Measurements from ENCODE around the gene CDH1.
"Not testable (repeated sequence)": the region's sequence is repeated elsewhere in the genome, so short reads cannot be mapped to it uniquely, and the experiment has no call there.

Gene CDH1

GRCh38 chr16:68782198-68783174, 45.4 kb downstream of the CDH1 start:
- no peak for TF ChIP-seq CTCF (conservative IDR thresholded peaks at IDR 0.05; ENCODE audit: low read depth)
- POLR2A ChIA-PET (ENCODE audit: low non-redundant PET), result no interaction called here

GRCh38 chr16:68784226-68784625, 47.1 kb downstream of the CDH1 start:
- H3K27ac ChIP-seq, result no peak overlapping the region
- DNase-seq (ENCODE audit: low spot score), result no peak
- no peak for TF ChIP-seq CTCF (conservative IDR thresholded peaks at IDR 0.05; ENCODE audit: low read depth)
- ChIA-PET POLR2A (ENCODE audit: low non-redundant PET) (no interaction called here), CTCF (no interaction called here)

More at GRCh38 chr16:68782198-68783174, 45.4 kb downstream of the CDH1 start:
- no peak for DNase-seq (ENCODE audit: low spot score)
- H3K27ac ChIP-seq, result no peak overlapping the region
- CTCF ChIA-PET, result interaction anchor here (0.6 kb wide), 2 partner anchors 11 to 1268 kb away, joined by 3 read pairs; no protein-coding TSS in a partner anchor

- no peak overlapping the region for H3K27ac ChIP-seq
- ChIA-PET POLR2A (ENCODE audit: low non-redundant PET) (no interaction called here), CTCF (interaction anchor here (0.5 kb wide), 1 partner anchor 348 kb away, joined by 3 read pairs; no protein-coding TSS in a partner anchor)
- TF ChIP-seq CTCF (conservative IDR thresholded peaks at IDR 0.05; ENCODE audit: low read depth), result no peak
- DNase-seq (ENCODE audit: low spot score), result no peak
These were observed 47.6 kb downstream of the CDH1 start for GRCh38 chr16:68784721-68785120.

GRCh38 chr16:68785715-68786114, 48.6 kb downstream of the CDH1 start:
- peak overlapping the region; percentile 76 for H3K27ac ChIP-seq
- no peak for DNase-seq (ENCODE audit: low spot score)
- no peak for TF ChIP-seq CTCF (conservative IDR thresholded peaks at IDR 0.05; ENCODE audit: low read depth)
- CTCF ChIA-PET, result interaction anchor here (0.5 to 0.7 kb wide), 2 partner anchors 13 to 163 kb away, joined by 4 to 5 read pairs; no protein-coding TSS in a partner anchor
- POLR2A ChIA-PET (ENCODE audit: low non-redundant PET), result no interaction called here

GRCh38 chr16:68786685-68787418, 49.8 kb downstream of the CDH1 start:
- ChIA-PET CTCF (interaction anchor here (0.6 to 1.1 kb wide), 4 partner anchors 11 to 266 kb away, joined by 3 to 5 read pairs (median 4); no protein-coding TSS in a partner anchor), POLR2A (ENCODE audit: low non-redundant PET) (interaction anchor here (0.6 to 0.7 kb wide), 2 partner anchors 12 kb away, joined by 3 to 7 read pairs; no protein-coding TSS in a partner anchor)
- peak overlapping the region; percentile 76 for H3K27ac ChIP-seq
- no peak for TF ChIP-seq CTCF (conservative IDR thresholded peaks at IDR 0.05; ENCODE audit: low read depth)
- DNase-seq (ENCODE audit: low spot score), result peak; percentile 80

- ChIA-PET POLR2A (ENCODE audit: low non-redundant PET) (interaction anchor here (0.6 kb wide), 1 partner anchor 11 kb away, joined by 3 read pairs; no protein-coding TSS in a partner anchor), CTCF (interaction anchor here (0.7 kb wide), 1 partner anchor 12 kb away, joined by 3 read pairs; no protein-coding TSS in a partner anchor)
- peak overlapping the region; percentile 76 for H3K27ac ChIP-seq
- DNase-seq (ENCODE audit: low spot score), result not testable (repeated sequence)
These were observed 50.3 kb downstream of the CDH1 start for GRCh38 chr16:68787419-68787807.
